Breast epithelium (tissue), 4 donors: ENCODE data around the gene C17orf107. TPM values are rescaled to one million over a fixed set of nuclear protein-coding genes. Genes with fewer than 3 reads are reported as not detected.
A peak's percentile ranks its signal among the peaks of the same experiment; 100 is the strongest.

ENCODE experiments used
- DNase-seq, 2 donors: peaks; one replicate each; pipeline ENCODE4 v3.0.0-alpha.2; 2019; ENCODE audit warnings: low spot score in 2 of 2
- H3K27ac ChIP-seq, 2 donors: fragments of 200-600 bp; sonication (generic) in 1 of 2; one replicate each; pipeline ENCODE4 v1.5.1; 2016 to 2019; ENCODE audit warnings: mild to moderate bottlenecking in 1 of 2
- H3K27me3 ChIP-seq, 2 donors: fragments of 200-600 bp; sonication (generic) in 1 of 2; one replicate each; pipeline versions ENCODE4 v1.5.1 to v1.6.0; 2017 to 2019; ENCODE audit warnings: control low read depth in 1 of 2, mild to moderate bottlenecking in 1 of 2
- H3K36me3 ChIP-seq: fragments of 200-600 bp; one replicate; pipeline ENCODE4 v1.5.1; 2019
- H3K4me1 ChIP-seq, 2 donors: fragments of 200-600 bp; sonication (generic); one replicate each; pipeline ENCODE4 v1.5.1; 2016 to 2019; ENCODE audit warnings: control low read depth in 1 of 2
- H3K4me3 ChIP-seq, 3 donors: fragments of 200-600 bp; sonication (generic); 1 replicate in 2 of 3; 2 replicates in 1 of 3; pipeline ENCODE4 v1.5.1; 2016 to 2019; ENCODE audit warnings: mild to moderate bottlenecking in 3 of 3, moderate library complexity in 2 of 3
- H3K9me3 ChIP-seq, 2 donors: fragments of 200-600 bp; sonication (generic) in 1 of 2; one replicate each; pipeline ENCODE4 v1.5.1; 2016 to 2019; ENCODE audit warnings: control low read depth in 1 of 2
- POLR2A ChIP-seq: fragments of 450-650 bp; IDR thresholded peaks from one replicate; pipeline ENCODE4 v1.6.1; 2016; ENCODE audit warnings: antibody characterized with exemption, mild to moderate bottlenecking, moderate library complexity
- POLR2AphosphoS5 ChIP-seq, 3 donors: sonication (generic); formaldehyde crosslinking; IDR thresholded peaks; one replicate each; pipeline ENCODE4 v1.6.1; 2017; ENCODE audit warnings: antibody characterized with exemption in 3 of 3
- intact Hi-C: fragments of 100-400 bp; cut with DNase I; formaldehyde crosslinking; loops from one replicate; pipeline ENCODE4 v1.15.1; 2023; ENCODE audit warnings: low total_unique reads
- total RNA-seq, 3 donors: library from RNA; depleted of rRNA; stranded (reverse); fragments of >200 nt; gene quantifications; one replicate each; pipeline ENCODE4 v1.1.0, GENCODE V29; 2016
- TF ChIP-seq, protein P1 (sequence below), 3 donors: fragments of 450-650 bp; IDR thresholded peaks; one replicate each; pipeline ENCODE4 v1.5.1; 2016 to 2017; ENCODE audit warnings: antibody characterized with exemption in 3 of 3, mild to moderate bottlenecking in 3 of 3, moderate library complexity in 3 of 3

C17orf107 gene
- total RNA-seq, 3 donors from 2014 or later = 3.9 to 10.5 TPM; not detected in 1

DNA sequence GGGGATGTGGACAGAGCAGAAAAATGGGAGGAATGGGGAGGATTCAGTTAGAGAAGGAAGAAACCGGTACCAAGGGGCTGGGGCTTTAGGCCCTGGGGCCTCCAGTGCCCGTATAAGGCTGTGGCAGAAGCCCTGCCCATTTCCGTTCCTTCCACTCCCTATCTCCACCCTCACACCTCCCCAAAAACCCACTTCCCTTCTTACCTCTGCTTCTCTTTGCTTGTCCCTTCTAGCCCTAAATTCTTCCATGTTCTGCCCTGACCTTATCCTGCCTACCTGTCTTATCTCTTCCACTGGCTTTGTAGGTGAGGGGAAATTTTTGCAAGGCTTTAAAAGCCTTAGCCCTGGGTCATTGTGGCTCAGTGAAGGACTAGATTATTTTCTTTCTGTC lies 44.8 kb downstream of the C17orf107 start:
- Histone ChIP-seq H3K36me3 (no peaks in the 10 kb centered on the region), H3K4me3 (no peak overlapping the region), H3K4me1 (peaks cover 15 to 35% of the 10 kb centered on the region in 2 donors), H3K9me3 (no peaks in the 10 kb centered on the region), H3K27ac (peak overlapping the region; percentile 97 to 99), H3K27me3 (no peaks in the 10 kb centered on the region)
- DNase-seq = no peak
- TF ChIP-seq, protein P1, sequence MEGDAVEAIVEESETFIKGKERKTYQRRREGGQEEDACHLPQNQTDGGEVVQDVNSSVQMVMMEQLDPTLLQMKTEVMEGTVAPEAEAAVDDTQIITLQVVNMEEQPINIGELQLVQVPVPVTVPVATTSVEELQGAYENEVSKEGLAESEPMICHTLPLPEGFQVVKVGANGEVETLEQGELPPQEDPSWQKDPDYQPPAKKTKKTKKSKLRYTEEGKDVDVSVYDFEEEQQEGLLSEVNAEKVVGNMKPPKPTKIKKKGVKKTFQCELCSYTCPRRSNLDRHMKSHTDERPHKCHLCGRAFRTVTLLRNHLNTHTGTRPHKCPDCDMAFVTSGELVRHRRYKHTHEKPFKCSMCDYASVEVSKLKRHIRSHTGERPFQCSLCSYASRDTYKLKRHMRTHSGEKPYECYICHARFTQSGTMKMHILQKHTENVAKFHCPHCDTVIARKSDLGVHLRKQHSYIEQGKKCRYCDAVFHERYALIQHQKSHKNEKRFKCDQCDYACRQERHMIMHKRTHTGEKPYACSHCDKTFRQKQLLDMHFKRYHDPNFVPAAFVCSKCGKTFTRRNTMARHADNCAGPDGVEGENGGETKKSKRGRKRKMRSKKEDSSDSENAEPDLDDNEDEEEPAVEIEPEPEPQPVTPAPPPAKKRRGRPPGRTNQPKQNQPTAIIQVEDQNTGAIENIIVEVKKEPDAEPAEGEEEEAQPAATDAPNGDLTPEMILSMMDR (IDR thresholded peaks at IDR 0.05) = no peak
- TF ChIP-seq POLR2A (no peak), POLR2AphosphoS5 (IDR thresholded peaks at IDR 0.05) (no peak)
- intact Hi-C loops = no loop called here

DNA sequence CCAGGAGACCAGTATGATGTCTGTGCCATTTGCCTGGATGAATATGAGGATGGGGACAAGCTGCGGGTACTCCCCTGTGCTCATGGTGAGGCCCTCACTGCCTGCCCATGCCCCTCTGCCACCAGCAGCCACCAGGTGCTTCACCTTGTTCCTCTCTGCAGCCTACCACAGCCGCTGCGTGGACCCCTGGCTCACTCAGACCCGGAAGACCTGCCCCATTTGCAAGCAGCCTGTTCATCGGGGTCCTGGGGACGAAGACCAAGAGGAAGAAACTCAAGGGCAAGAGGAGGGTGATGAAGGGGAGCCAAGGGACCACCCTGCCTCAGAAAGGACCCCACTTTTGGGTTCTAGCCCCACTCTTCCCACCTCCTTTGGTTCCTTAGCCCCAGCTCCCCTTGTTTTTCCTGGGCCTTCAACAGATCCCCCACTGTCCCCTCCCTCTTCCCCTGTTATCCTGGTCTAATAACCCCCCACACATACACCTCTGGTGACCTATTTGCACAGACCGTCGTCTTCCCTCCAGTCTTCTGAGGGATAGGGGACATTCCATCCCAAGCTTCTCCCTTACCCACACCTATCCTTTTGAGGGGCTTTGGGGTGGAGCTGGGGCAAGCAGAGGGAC lies 45.3 kb downstream of the C17orf107 start:
- H3K4me3 ChIP-seq = peak overlapping the region in 1 of 3 donors; percentile 98
- H3K9me3 ChIP-seq = no peaks in the 10 kb centered on the region
- no peaks in the 10 kb centered on the region for H3K27me3 ChIP-seq
- TF ChIP-seq POLR2AphosphoS5 (IDR thresholded peaks at IDR 0.05) (no peak), POLR2A (no peak)
- TF ChIP-seq, protein P1 (IDR thresholded peaks at IDR 0.05) = no peak
- DNase-seq = no peak
- peaks cover 14 to 32% of the 10 kb centered on the region in 2 donors for H3K4me1 ChIP-seq
- H3K27ac ChIP-seq = peak overlapping the region; percentile 97 to 99
- no peaks in the 10 kb centered on the region for H3K36me3 ChIP-seq
- intact Hi-C loops = no loop called here

DNA sequence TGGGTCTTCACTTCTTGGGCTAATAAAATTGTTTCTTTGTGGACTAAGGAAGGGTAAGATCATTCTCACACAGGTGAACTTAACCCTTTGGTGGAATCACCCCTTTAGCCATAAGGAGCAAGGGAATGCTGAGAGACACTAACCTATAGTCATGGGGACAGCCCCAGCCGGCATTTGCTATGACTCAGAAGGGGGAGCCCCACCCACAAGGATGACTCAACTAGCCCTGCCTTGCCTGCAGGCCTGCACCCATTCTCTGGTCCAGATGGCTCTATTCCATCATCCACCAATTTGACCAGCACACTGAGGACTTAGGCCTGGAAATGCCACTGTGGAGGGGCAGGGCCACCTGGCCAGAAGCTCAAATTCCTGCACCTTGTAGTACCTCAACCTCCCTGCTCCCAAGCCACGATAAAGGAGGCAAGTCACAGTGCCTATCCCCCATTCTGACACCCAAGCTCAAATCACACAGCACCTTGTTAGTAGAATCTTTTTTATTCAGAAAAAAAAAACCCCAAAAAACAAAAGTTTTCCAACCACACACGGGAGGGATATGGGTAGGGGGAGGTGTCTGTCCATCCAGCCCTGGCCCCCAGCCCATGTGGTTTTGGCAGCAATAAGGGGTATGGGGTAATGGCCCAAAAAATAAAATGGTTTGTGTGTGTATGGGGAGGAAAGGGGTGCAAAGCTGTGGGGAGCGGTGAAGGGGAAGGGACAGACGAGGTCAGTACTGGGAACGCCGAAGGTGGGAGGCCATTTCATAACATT lies 46.0 kb downstream of the C17orf107 start:
- Histone ChIP-seq H3K4me1 (peaks cover 14 to 35% of the 10 kb centered on the region in 2 donors), H3K9me3 (no peaks in the 10 kb centered on the region), H3K27me3 (no peaks in the 10 kb centered on the region), H3K36me3 (no peaks in the 10 kb centered on the region), H3K27ac (peak overlapping the region; percentile 97 to 99), H3K4me3 (peak overlapping the region in 2 of 3 donors; percentile 11 to 98)
- intact Hi-C loops = no loop called here
- DNase-seq = peak; percentile 72 to 81
- peak in 2 of 3 donors; percentile 32 to 75 for TF ChIP-seq POLR2AphosphoS5 (IDR thresholded peaks at IDR 0.05)
- TF ChIP-seq, protein P1 (IDR thresholded peaks at IDR 0.05) = no peak
- TF ChIP-seq POLR2A = no peak

DNA sequence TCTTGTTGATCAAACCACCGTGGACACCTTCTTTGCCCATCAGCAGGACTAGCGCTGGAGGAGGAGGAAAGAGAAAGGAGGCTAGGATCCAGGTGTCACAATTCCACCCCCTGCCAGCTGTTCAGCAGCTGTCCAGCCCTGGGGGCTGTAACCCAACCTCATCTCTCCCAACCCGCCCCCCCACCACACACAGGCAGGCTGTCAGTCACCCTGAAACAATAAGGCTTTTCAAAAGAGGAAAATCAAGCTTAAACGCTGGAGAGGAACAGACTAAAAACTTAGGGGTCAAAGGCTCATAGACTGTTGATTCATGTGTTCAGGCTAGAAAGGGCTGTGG lies 46.6 kb downstream of the C17orf107 start:
- intact Hi-C loops = no loop called here
- Histone ChIP-seq H3K9me3 (no peaks in the 10 kb centered on the region), H3K4me3 (peak overlapping the region; percentile 11 to 99 (median 98)), H3K36me3 (no peaks in the 10 kb centered on the region), H3K27me3 (no peaks in the 10 kb centered on the region), H3K4me1 (peaks cover 13 to 37% of the 10 kb centered on the region in 2 donors), H3K27ac (peak overlapping the region; percentile 97 to 99)
- no peak for TF ChIP-seq POLR2AphosphoS5 (IDR thresholded peaks at IDR 0.05)
- TF ChIP-seq POLR2A = no peak
- TF ChIP-seq, protein P1 (IDR thresholded peaks at IDR 0.05) = no peak
- DNase-seq = no peak
